IMR-90 (cell line): ENCODE data around the gene MMP25. TPM values are rescaled to one million over a fixed set of nuclear protein-coding genes. Genes with fewer than 3 reads are reported as not detected.

Experiments used
- ATAC-seq: fragments of 200-7000 bp; cut with Tn5 transposase; 2 replicates; pipeline ENCODE4 v1.9.1; 2020; ENCODE audit warnings: low read depth, mild to moderate bottlenecking, moderate library complexity
- BruUV-seq: library from RNA; stranded (reverse); fragments of 400-500 nt; replicated peaks from 2 replicates; lab custom pipeline; 2021; lab: Mats Ljungman, UMichigan
- CTCF ChIA-PET: fragments of 300-600 bp; formaldehyde crosslinking; extraction: SDS; loops from one replicate; lab custom pipeline; 2021; ENCODE audit warnings: antibody characterized with exemption; lab: Yijun Ruan, JAX
- POLR2A ChIA-PET: fragments of 300-600 bp; sonication (Branson Sonifier 250); formaldehyde crosslinking; loops from one replicate; lab custom pipeline; 2022; ENCODE audit warnings: antibody characterized with exemption; ENCODE audit not compliant: unreplicated experiment; lab: Charles Lee
- DNase-seq: peaks from one replicate; pipeline ENCODE4 v3.0.0; 2013
- H2AFZ ChIP-seq: replicated peaks from 2 replicates; pipeline ENCODE3; 2013; ENCODE audit warnings: low read length, mild to moderate bottlenecking; ENCODE audit not compliant: poor library complexity
- H2AK5ac ChIP-seq: 2 replicates; pipeline ENCODE4 v1.6.1; 2013; ENCODE audit warnings: low read depth, low read length, inconsistent platforms
- H2AK9ac ChIP-seq: replicated peaks from 2 replicates; pipeline ENCODE3; 2013; ENCODE audit warnings: mild to moderate bottlenecking, low read depth, low read length, moderate library complexity; ENCODE audit not compliant: poor library complexity
- H2BK120ac ChIP-seq: 2 replicates; pipeline ENCODE4 v1.6.1; 2013; ENCODE audit warnings: low read depth, low read length, inconsistent platforms
- H2BK15ac ChIP-seq: 3 replicates; pipeline ENCODE4 v1.6.1; 2013; ENCODE audit warnings: low read depth, low read length, inconsistent platforms
- H2BK20ac ChIP-seq: 2 replicates; pipeline ENCODE4 v1.6.1; 2013; ENCODE audit warnings: low read depth, mild to moderate bottlenecking, inconsistent platforms, low read length, moderate library complexity
- H2BK5ac ChIP-seq: 2 replicates; pipeline ENCODE4 v1.6.1; 2013; ENCODE audit warnings: mild to moderate bottlenecking, low read depth, low read length, inconsistent platforms; ENCODE audit not compliant: poor library complexity, severe bottlenecking
- H3K14ac ChIP-seq: replicated peaks from 2 replicates; pipeline ENCODE4 v1.6.1; 2013; ENCODE audit warnings: low read depth, low read length, inconsistent platforms
- H3K18ac ChIP-seq: 2 replicates; pipeline ENCODE4 v1.6.1; 2013; ENCODE audit warnings: low read depth, low read length, control low read depth
- H3K23ac ChIP-seq: 2 replicates; pipeline ENCODE4 v1.6.1; 2013; ENCODE audit warnings: low read depth, low read length, inconsistent platforms
- H3K27ac ChIP-seq: 2 replicates; pipeline ENCODE4 v1.5.1; 2013; ENCODE audit warnings: mild to moderate bottlenecking, control low read depth, low read length; ENCODE audit not compliant: insufficient read depth
- H3K27me3 ChIP-seq: 2 replicates; pipeline ENCODE4 v1.6.1; 2013; ENCODE audit warnings: low read length; ENCODE audit not compliant: control insufficient read depth, insufficient read depth
- H3K36me3 ChIP-seq: 2 replicates; pipeline ENCODE4 v1.6.1; 2013; ENCODE audit warnings: low read length, mixed read lengths; ENCODE audit not compliant: control insufficient read depth, insufficient read depth
- H3K4ac ChIP-seq: 2 replicates; pipeline ENCODE4 v1.6.1; 2013; ENCODE audit warnings: low read depth, low read length, inconsistent platforms
- H3K4me1 ChIP-seq: 2 replicates; pipeline ENCODE4 v1.6.1; 2013; ENCODE audit warnings: low read length, mixed read lengths; ENCODE audit not compliant: control insufficient read depth, insufficient read depth
- H3K4me2 ChIP-seq: 2 replicates; pipeline ENCODE4 v1.6.1; 2013; ENCODE audit warnings: low read depth, mild to moderate bottlenecking, control low read depth, low read length, moderate library complexity
- H3K4me3 ChIP-seq: 2 replicates; pipeline ENCODE4 v1.5.1; 2013; ENCODE audit warnings: low read depth, mild to moderate bottlenecking, control low read depth, low read length, moderate library complexity; ENCODE audit not compliant: insufficient read depth
- H3K56ac ChIP-seq: 2 replicates; pipeline ENCODE4 v1.6.1; 2013; ENCODE audit warnings: low read length, inconsistent platforms; ENCODE audit not compliant: insufficient read depth; ENCODE audit errors: extremely low read depth
- H3K79me1 ChIP-seq, 2 experiments: 2 replicates each; pipeline ENCODE4 v1.6.1; 2013; ENCODE audit warnings: low read length in 2 of 2, inconsistent platforms in 1 of 2, low read depth in 1 of 2
- H3K9ac ChIP-seq: 2 replicates; pipeline ENCODE4 v1.6.1; 2013; ENCODE audit warnings: low read depth, low read length, control low read depth
- H3K9me1 ChIP-seq: 2 replicates; pipeline ENCODE4 v1.6.1; 2013; ENCODE audit warnings: low read length, inconsistent platforms; ENCODE audit not compliant: insufficient read depth
- H3K9me3 ChIP-seq: 2 replicates; pipeline ENCODE4 v1.6.1; 2013; ENCODE audit warnings: low read length; ENCODE audit not compliant: control insufficient read depth, insufficient read depth
- H4K20me1 ChIP-seq: 2 replicates; pipeline ENCODE4 v1.6.1; 2013; ENCODE audit warnings: low read length, inconsistent platforms; ENCODE audit not compliant: insufficient read depth
- H4K5ac ChIP-seq: 2 replicates; pipeline ENCODE4 v1.6.1; 2013; ENCODE audit warnings: mild to moderate bottlenecking, low read depth, low read length, control low read depth
- H4K8ac ChIP-seq, 2 experiments: 2 replicates each; pipeline ENCODE4 v1.6.1; 2013; ENCODE audit warnings: low read depth in 2 of 2, low read length in 2 of 2, control low read depth in 1 of 2, inconsistent platforms in 1 of 2
- H4K91ac ChIP-seq: 2 replicates; pipeline ENCODE4 v1.6.1; 2013; ENCODE audit warnings: low read depth, low read length, inconsistent platforms; ENCODE audit not compliant: insufficient read depth
- MAZ ChIP-seq: IDR thresholded peaks from 2 replicates; pipeline ENCODE4 v1.6.1; 2012; ENCODE audit warnings: low read depth, mild to moderate bottlenecking, low read length, improper control_type of control experiment, moderate library complexity, borderline replicate concordance
- WGBS, 2 experiments: methylation state at CpG; one replicate each; pipeline versions ENCODE4 v1.1.5 to v1.1.7; 2013; ENCODE audit warnings: missing lambda C conversion rate in 2 of 2; ENCODE audit not compliant: insufficient read length in 1 of 2; ENCODE audit errors: extremely low coverage in 2 of 2; 5-methylcytosine and 5-hydroxymethylcytosine counted together
- dilution Hi-C: fragments of 300-500 bp; cut with HindIII; formaldehyde crosslinking; loops from one replicate; pipeline ENCODE4 v1.14.3; 2018; ENCODE audit warnings: low sequenced_read_pairs; ENCODE audit not compliant: unreplicated experiment
- in situ Hi-C: fragments of 300-500 bp; cut with MboI; formaldehyde crosslinking; loops from 3 replicates; pipeline ENCODE4 v1.14.3; 2019; ENCODE audit warnings: low sequenced_read_pairs, inconsistent platforms, mixed read lengths
- intact Hi-C: fragments of 100-400 bp; cut with micrococcal nuclease; formaldehyde crosslinking; loops from 2 replicates; pipeline ENCODE4 v1.10.0; 2022
- polyA plus RNA-seq, 3 experiments: library from polyadenylated mRNA; depleted of rRNA; stranded (reverse); fragments of >200 nt; gene quantifications; 2 replicates each; pipeline ENCODE4 v1.2.3, GENCODE V29; 2012; ENCODE audit warnings: low replicate concordance in 1 of 3
- total RNA-seq: library from RNA; depleted of rRNA; stranded (reverse); fragments of >200 nt; gene quantifications from 2 replicates; pipeline ENCODE4 v1.2.3, GENCODE V29; 2012

Gene MMP25
- total and polyA plus RNA-seq, 2 of the 4 experiments (the other 2 are of a cell fraction), result 0.07 TPM; not detected in 1

DNA sequence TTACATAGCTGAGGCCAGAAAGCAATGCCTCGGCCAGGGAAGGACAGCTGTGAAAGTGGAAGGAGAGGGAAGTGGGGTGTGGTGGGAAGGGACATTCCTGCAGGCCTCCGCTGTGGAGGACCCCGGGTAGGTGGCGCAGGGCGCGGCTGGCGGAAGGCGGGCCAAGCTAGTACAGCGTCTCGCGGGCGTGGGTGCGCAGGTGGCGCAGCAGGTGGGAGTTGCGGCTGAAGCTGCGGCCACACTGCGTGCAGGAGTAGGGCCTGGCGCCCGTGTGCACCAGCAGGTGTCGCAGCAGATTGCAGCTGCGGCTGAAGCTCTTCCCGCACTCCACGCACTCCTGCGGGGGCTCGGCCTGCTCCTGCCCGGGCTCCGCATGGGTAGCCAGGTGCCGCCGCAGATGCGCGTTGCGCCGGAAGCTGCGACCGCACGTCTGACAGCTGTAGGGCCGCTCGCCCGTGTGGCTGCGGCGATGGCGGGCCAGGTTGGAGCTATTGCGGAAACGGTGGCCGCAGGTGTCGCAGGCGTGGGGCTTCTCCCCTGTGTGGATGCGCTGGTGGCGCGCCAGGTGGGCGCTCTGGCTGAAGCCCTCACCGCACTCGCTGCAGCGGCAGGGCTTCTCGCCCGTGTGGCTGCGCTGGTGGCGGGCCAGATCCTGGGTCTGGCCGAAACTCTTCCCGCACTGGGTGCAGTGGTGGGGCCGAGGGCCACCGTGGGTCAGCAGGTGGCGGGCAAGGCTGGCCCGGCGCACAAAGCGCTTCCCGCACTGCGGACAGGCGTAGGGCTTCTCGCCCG is 42.8 kb downstream of the MMP25 start:
- H2BK5ac ChIP-seq, result no peak overlapping the region
- no peak overlapping the region for H3K9ac ChIP-seq
- H3K27ac ChIP-seq, result no peak overlapping the region
- POLR2A ChIA-PET, result no interaction called here
- H3K4me2 ChIP-seq, result no peak overlapping the region
- no peak overlapping the region for H2BK15ac ChIP-seq
- no peak overlapping the region for H4K8ac ChIP-seq
- BruUV-seq, result no TSS peak
- in situ Hi-C loops, result no loop called here
- no peak overlapping the region for H3K4me3 ChIP-seq
- dilution Hi-C loops, result no loop called here
- WGBS, 2 experiments, result 93% methylated on average over 45 of the region's 71 CpGs; no CpG with 5 or more reads in 1 of the 2 experiments
- H2AFZ ChIP-seq, result no peak overlapping the region
- no peak overlapping the region for H2BK20ac ChIP-seq
- no peaks in the 10 kb centered on the region for H4K20me1 ChIP-seq
- no peak for TF ChIP-seq MAZ
- H3K4me1 ChIP-seq, result no peaks in the 10 kb centered on the region
- no peaks in the 10 kb centered on the region for H3K9me3 ChIP-seq
- no peak overlapping the region for H2AK9ac ChIP-seq
- CTCF ChIA-PET, result no interaction called here
- no peaks in the 10 kb centered on the region for H3K79me1 ChIP-seq
- H3K23ac ChIP-seq, result no peak overlapping the region
- no peak overlapping the region for H4K5ac ChIP-seq
- DNase-seq (no peak), ATAC-seq (no peak)
- no peak overlapping the region for H3K56ac ChIP-seq
- no peak overlapping the region for H2AK5ac ChIP-seq
- H3K4ac ChIP-seq, result no peak overlapping the region
- H3K9me1 ChIP-seq, result no peaks in the 10 kb centered on the region
- H2BK120ac ChIP-seq, result no peak overlapping the region
- H3K14ac ChIP-seq, result no peak overlapping the region
- intact Hi-C loops, result no loop called here
- peaks cover 28% of the 10 kb centered on the region for H3K27me3 ChIP-seq
- H4K91ac ChIP-seq, result no peak overlapping the region
- no peak overlapping the region for H3K18ac ChIP-seq
- no peaks in the 10 kb centered on the region for H3K36me3 ChIP-seq
